ENCODE data around the gene ADCY4.

ADCY4 gene

GRCh38 chr14:24290746-24291145 lies 44.1 kb downstream of the ADCY4 start:
- H3K4me3 Mint-ChIP-seq = no peak overlapping the region
- H3K27me3 Mint-ChIP-seq (ENCODE audit: low read depth, poor library complexity) = no peaks in the 10 kb centered on the region
- no peak for TF ChIP-seq CTCF (IDR thresholded peaks at IDR 0.05)
- DNase-seq = no peak
- no peaks in the 10 kb centered on the region for H3K9me3 Mint-ChIP-seq
- no peak overlapping the region for H3K27ac Mint-ChIP-seq
- peaks cover 10% of the 10 kb centered on the region for H3K36me3 Mint-ChIP-seq (ENCODE audit: low read depth)
- H3K4me1 Mint-ChIP-seq = peaks cover 10% of the 10 kb centered on the region

GRCh38 chr14:24289649-24290280 lies 45.1 kb downstream of the ADCY4 start:
- TF ChIP-seq CTCF (IDR thresholded peaks at IDR 0.05) = no peak
- Mint-ChIP-seq H3K27me3 (ENCODE audit: low read depth, poor library complexity) (no peaks in the 10 kb centered on the region), H3K36me3 (ENCODE audit: low read depth) (peaks cover 6% of the 10 kb centered on the region), H3K4me3 (no peak overlapping the region), H3K27ac (peak overlapping the region; percentile 48), H3K4me1 (peaks cover 10% of the 10 kb centered on the region), H3K9me3 (no peaks in the 10 kb centered on the region)
- no peak for DNase-seq

- TF ChIP-seq CTCF (IDR thresholded peaks at IDR 0.05) = no peak
- Mint-ChIP-seq H3K27ac (no peak overlapping the region), H3K9me3 (no peaks in the 10 kb centered on the region), H3K4me1 (peaks cover 10% of the 10 kb centered on the region), H3K4me3 (no peak overlapping the region), H3K36me3 (ENCODE audit: low read depth) (no peaks in the 10 kb centered on the region), H3K27me3 (ENCODE audit: low read depth, poor library complexity) (peaks cover 2% of the 10 kb centered on the region)
- DNase-seq = no peak
Measured at GRCh38 chr14:24286996-24287395, 47.9 kb downstream of the ADCY4 start.

- DNase-seq = no peak
- Mint-ChIP-seq H3K4me1 (peaks cover 10% of the 10 kb centered on the region), H3K36me3 (ENCODE audit: low read depth) (no peaks in the 10 kb centered on the region), H3K27ac (no peak overlapping the region), H3K9me3 (no peaks in the 10 kb centered on the region), H3K27me3 (ENCODE audit: low read depth, poor library complexity) (peaks cover 4% of the 10 kb centered on the region), H3K4me3 (no peak overlapping the region)
- TF ChIP-seq CTCF (IDR thresholded peaks at IDR 0.05) = no peak
Measured at GRCh38 chr14:24285351-24285750, 49.5 kb downstream of the ADCY4 start.

- no peaks in the 10 kb centered on the region for H3K36me3 Mint-ChIP-seq (ENCODE audit: low read depth)
- H3K27ac Mint-ChIP-seq = no peak overlapping the region
- no peak for DNase-seq
- TF ChIP-seq CTCF (IDR thresholded peaks at IDR 0.05) = no peak
- peaks cover 4% of the 10 kb centered on the region for H3K27me3 Mint-ChIP-seq (ENCODE audit: low read depth, poor library complexity)
- peaks cover 10% of the 10 kb centered on the region for H3K4me1 Mint-ChIP-seq
- H3K9me3 Mint-ChIP-seq = no peaks in the 10 kb centered on the region
- H3K4me3 Mint-ChIP-seq = no peak overlapping the region
Measured at GRCh38 chr14:24284501-24285035, 50.3 kb downstream of the ADCY4 start.

Measured in nephron progenitor cell (in vitro differentiated cells).